GM06990 (cell line): ENCODE measurements around the gene AVL9.
"Not testable (repeated sequence)": the region's sequence is repeated elsewhere in the genome, so short reads cannot be mapped to it uniquely, and the experiment has no call there.

Experiments
- DNase-seq: peaks from one replicate; pipeline ENCODE4 v3.0.0-alpha.2; 2011; ENCODE audit not compliant: insufficient read length; ENCODE audit errors: extremely low read depth
- H3K27me3 ChIP-seq: replicated peaks from 2 replicates; pipeline ENCODE4 v1.6.0; 2011; ENCODE audit warnings: low read length; ENCODE audit not compliant: control insufficient read depth, insufficient read depth
- H3K36me3 ChIP-seq: 2 replicates; pipeline ENCODE4 v1.5.1; 2011; ENCODE audit warnings: low read length; ENCODE audit not compliant: control insufficient read depth, insufficient read depth
- H3K4me3 ChIP-seq: replicated peaks from 2 replicates; pipeline ENCODE4 v1.5.1; 2011; ENCODE audit warnings: low read depth, mild to moderate bottlenecking, control low read depth, low read length
- CTCF ChIP-seq: IDR thresholded peaks from 2 replicates; pipeline ENCODE4 v1.5.1; 2011; ENCODE audit warnings: low read length, control low read depth, mild to moderate bottlenecking, inconsistent platforms; ENCODE audit not compliant: insufficient read depth, poor library complexity, severe bottlenecking

AVL9 gene

GRCh38 chr7:32461484-32461883, 33.8 kb upstream of the AVL9 start:
- Histone ChIP-seq H3K27me3 (no peaks in the 10 kb centered on the region; the same call in 1 of the 2 replicates), H3K36me3 (no peaks in the 10 kb centered on the region), H3K4me3 (no peak overlapping the region)
- TF ChIP-seq CTCF: no peak
- DNase-seq: no peak

GRCh38 chr7:32462451-32462850, 32.8 kb upstream of the AVL9 start:
- no peak for DNase-seq
- Histone ChIP-seq H3K4me3 (no peak overlapping the region), H3K36me3 (no peaks in the 10 kb centered on the region), H3K27me3 (no peaks in the 10 kb centered on the region; the same call in 1 of the 2 replicates)
- TF ChIP-seq CTCF: no peak

- Histone ChIP-seq H3K4me3 (no peak overlapping the region), H3K36me3 (no peaks in the 10 kb centered on the region), H3K27me3 (no peaks in the 10 kb centered on the region; the same call in 1 of the 2 replicates)
- no peak for DNase-seq
- no peak for TF ChIP-seq CTCF
These were observed 32.3 kb upstream of the AVL9 start for GRCh38 chr7:32462977-32463376.

GRCh38 chr7:32464641-32465416, 30.5 kb upstream of the AVL9 start:
- H3K4me3 ChIP-seq, DNase-seq, H3K36me3 ChIP-seq, H3K27me3 ChIP-seq: not testable (repeated sequence)

- not testable (repeated sequence) for H3K4me3 ChIP-seq, H3K27me3 ChIP-seq, DNase-seq, H3K36me3 ChIP-seq
These were observed 25.3 kb upstream of the AVL9 start for GRCh38 chr7:32470004-32470403.

- DNase-seq: no peak
- H3K4me3 ChIP-seq: no peak overlapping the region
- no peaks in the 10 kb centered on the region for H3K27me3 ChIP-seq
- TF ChIP-seq CTCF: no peak
- H3K36me3 ChIP-seq: no peaks in the 10 kb centered on the region
These were observed 24.4 kb upstream of the AVL9 start for GRCh38 chr7:32470871-32471270.

- no peaks in the 10 kb centered on the region for H3K27me3 ChIP-seq
- H3K36me3 ChIP-seq: no peaks in the 10 kb centered on the region
- TF ChIP-seq CTCF: no peak
- no peak overlapping the region for H3K4me3 ChIP-seq
- DNase-seq: no peak
These were observed 23.3 kb upstream of the AVL9 start for GRCh38 chr7:32472015-32472414.
